ENCODE data around the gene NCAN. TPM values are rescaled to one million over a fixed set of nuclear protein-coding genes. Genes with fewer than 3 reads are reported as not detected.

Gene NCAN
- total and polyA plus RNA-seq, 2 of the 8 experiments (the other 6 are each of a cell fraction or from before 2014, with no cell fraction given) = 2.7 TPM

DNA sequence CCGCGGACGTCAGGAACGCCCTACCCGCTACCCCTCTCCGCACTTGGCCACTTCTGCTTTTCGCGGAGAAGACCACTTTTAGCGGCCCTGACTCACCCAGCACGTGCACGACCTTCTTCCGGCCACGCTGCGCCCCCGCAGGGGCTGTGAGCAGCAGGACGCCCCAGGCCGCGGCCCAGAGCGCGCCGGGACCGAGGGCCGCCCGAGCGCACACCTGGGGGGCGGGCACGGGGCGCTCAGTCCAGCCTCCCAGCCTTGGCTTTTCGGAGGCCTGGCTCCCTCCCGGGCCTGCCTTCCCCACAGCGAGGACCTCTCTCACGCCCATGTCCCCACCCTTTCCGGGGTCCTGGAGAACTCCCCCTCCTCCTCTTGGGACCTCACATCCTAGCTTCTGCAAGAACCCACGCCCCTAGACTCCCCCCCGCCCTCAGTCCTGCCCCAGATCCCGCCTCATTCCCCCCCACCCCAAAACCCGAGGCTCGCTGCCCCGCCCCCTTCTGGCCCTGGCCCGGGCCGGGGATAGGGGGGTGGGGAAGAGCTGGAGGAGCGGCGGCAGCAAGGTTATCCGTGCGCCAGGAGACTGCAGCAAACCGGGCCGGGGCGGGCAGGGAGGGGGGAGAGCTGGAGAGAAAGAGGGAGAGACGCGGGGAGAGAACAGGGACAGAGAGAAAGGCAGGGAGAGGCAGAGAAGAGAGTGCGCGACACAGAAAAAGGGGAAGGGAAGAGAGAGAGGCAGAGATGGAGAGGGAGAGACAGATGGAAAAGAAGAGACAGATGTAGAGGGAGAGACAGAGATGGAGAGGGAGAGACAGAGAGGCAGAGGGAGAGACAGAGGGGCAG is 49.8 kb downstream of the NCAN start:
- POLR2A ChIA-PET (ENCODE audit: partially characterized antibody) = interaction anchor here (0.8 kb wide), 1 partner anchor 69 kb away, joined by 4 read pairs; the partner anchor contains the start of genes BORCS8 and RFXANK
- Histone ChIP-seq H4K8ac (ENCODE audit: extremely low read depth, insufficient read depth, low read length) (peak overlapping the region; percentile 82), H3K36me3 (ENCODE audit: control insufficient read depth in 2 of 4, insufficient read depth in 4 of 4, low read length in 3 of 4) (peaks cover 0 to 10% (median 0%) of the 10 kb centered on the region in 4 experiments; a peak in 1 of 8 replicates), H3K9ac (replicated peaks in 1 of 4; ENCODE audit: extremely low read depth in 1 of 4, low read depth in 3 of 4, low read length in 3 of 4) (peak overlapping the region in 2 of 4 experiments; percentile 22 to 58; a peak in 3 of 7 replicates), H3K4me2 (ENCODE audit: insufficient read depth in 1 of 2, low read depth in 2 of 2, low read length in 2 of 2) (peak overlapping the region; percentile 99 to 100), H3K4ac (replicated peaks; ENCODE audit: insufficient read length, low read depth, low read length) (no peak overlapping the region), H3K27ac (ENCODE audit: low read depth, low read length) (peak overlapping the region; percentile 52; the same call in 1 of the 2 replicates), H2BK20ac (ENCODE audit: low read length) (no peak overlapping the region; the same call in 1 of the 2 replicates), H3K4me3 (ENCODE audit: extremely low read depth in 1 of 4, insufficient read depth in 2 of 4, low read depth in 3 of 4, low read length in 4 of 4) (peak overlapping the region; percentile 55 to 88 (median 60)), H3K79me2 (ENCODE audit: control insufficient read depth in 1 of 2, insufficient read depth in 2 of 2, low read length in 2 of 2) (no peaks in the 10 kb centered on the region), H3K23ac (ENCODE audit: insufficient read length) (no peak overlapping the region), H2BK15ac (ENCODE audit: low read length) (peak overlapping the region; percentile 92; the same call in 1 of the 2 replicates), H3K14ac (ENCODE audit: insufficient read length) (no peak overlapping the region), H2AK5ac (ENCODE audit: low read depth, low read length) (no peak overlapping the region), H3K18ac (ENCODE audit: extremely low read depth, low read length) (peak overlapping the region; percentile 48; the same call in 1 of the 2 replicates), H3K9me3 (ENCODE audit: insufficient read depth in 2 of 2, low read depth in 1 of 2, low read length in 1 of 2) (no peaks in the 10 kb centered on the region), H4K91ac (replicated peaks; ENCODE audit: insufficient read length, low read length) (no peak overlapping the region), H3K79me1 (ENCODE audit: low read depth, low read length) (peaks cover 6% of the 10 kb centered on the region), H2BK120ac (replicated peaks; ENCODE audit: low read depth, low read length) (no peak overlapping the region), H4K20me1 (replicated peaks in 1 of 2; ENCODE audit: control insufficient read depth in 1 of 2, insufficient read depth in 2 of 2, low read length in 2 of 2) (no peaks in the 10 kb centered on the region), H3K56ac (replicated peaks; ENCODE audit: insufficient read length, low read depth, low read length) (no peak overlapping the region), H2AFZ (ENCODE audit: low read length) (peak overlapping the region; percentile 91), H3K4me1 (replicated peaks in 1 of 4; ENCODE audit: control insufficient read depth in 3 of 4, insufficient read depth in 4 of 4, low read length in 3 of 4) (peaks cover 0 to 17% (median 10%) of the 10 kb centered on the region in 4 experiments; a peak in 6 of 7 replicates), H2BK5ac (ENCODE audit: low read depth, low read length) (peak overlapping the region; percentile 21; the same call in 1 of the 2 replicates), H2BK12ac (ENCODE audit: low read depth, low read length) (peak overlapping the region; percentile 80; the same call in 1 of the 2 replicates), H3K23me2 (ENCODE audit: low read depth, low read length) (peaks cover 21% of the 10 kb centered on the region; the same call in 1 of the 2 replicates), H3K27me3 (replicated peaks in 1 of 4; ENCODE audit: control insufficient read depth in 3 of 4, extremely low read depth in 1 of 4, insufficient read depth in 3 of 4, low read length in 3 of 4) (peaks cover 3 to 23% (median 15%) of the 10 kb centered on the region in 4 experiments), H4K5ac (ENCODE audit: insufficient read length, low read depth, low read length) (peak overlapping the region; percentile 6)
- DNase-seq (ENCODE audit: low read depth in 1 of 2, low spot score in 2 of 2) (peak; percentile 53 to 83), FAIRE-seq (no peak)
- CTCF ChIA-PET (ENCODE audit: partially characterized antibody) = interaction anchor here (1.0 to 1.6 kb wide), 2 partner anchors 42 to 67 kb away, joined by 3 read pairs; no protein-coding TSS in a partner anchor
- 2% methylated on average over 29 of the region's 52 CpGs; no CpG with 5 or more reads in 1 of the 2 experiments for WGBS, 2 experiments (ENCODE audit: extremely low coverage in 1 of 2, insufficient coverage in 1 of 2, insufficient read length in 1 of 2, insufficient replicate concordance in 2 of 2, low coverage in 1 of 2, low lambda C conversion rate in 2 of 2, missing lambda C conversion rate in 1 of 2)
- TF ChIP-seq, protein P1, sequence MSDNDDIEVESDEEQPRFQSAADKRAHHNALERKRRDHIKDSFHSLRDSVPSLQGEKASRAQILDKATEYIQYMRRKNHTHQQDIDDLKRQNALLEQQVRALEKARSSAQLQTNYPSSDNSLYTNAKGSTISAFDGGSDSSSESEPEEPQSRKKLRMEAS (IDR thresholded peaks at IDR 0.05) = peak; percentile 90
- peak; percentile 40; the same call in 1 of the 2 replicates for TF ChIP-seq RBBP5 (IDR thresholded peaks at IDR 0.05; ENCODE audit: borderline replicate concordance, low read depth, low read length)
- no peak; a peak in 1 of 3 replicates for TF ChIP-seq POLR2A (IDR thresholded peaks at IDR 0.05; ENCODE audit: control extremely low read depth in 1 of 2, low read depth in 2 of 2, low read length in 2 of 2)
- TF ChIP-seq KDM4A (IDR thresholded peaks at IDR 0.05; ENCODE audit: low read depth, low read length, severe bottlenecking) = peak; percentile 84
- peak; percentile 35; the same call in 1 of the 2 replicates for TF ChIP-seq SUZ12 (IDR thresholded peaks at IDR 0.05; ENCODE audit: low read length)
- TF ChIP-seq, protein P2, sequence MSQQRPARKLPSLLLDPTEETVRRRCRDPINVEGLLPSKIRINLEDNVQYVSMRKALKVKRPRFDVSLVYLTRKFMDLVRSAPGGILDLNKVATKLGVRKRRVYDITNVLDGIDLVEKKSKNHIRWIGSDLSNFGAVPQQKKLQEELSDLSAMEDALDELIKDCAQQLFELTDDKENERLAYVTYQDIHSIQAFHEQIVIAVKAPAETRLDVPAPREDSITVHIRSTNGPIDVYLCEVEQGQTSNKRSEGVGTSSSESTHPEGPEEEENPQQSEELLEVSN (IDR thresholded peaks at IDR 0.05) = peak; percentile 68
- TF ChIP-seq EGR1 (IDR thresholded peaks at IDR 0.05; ENCODE audit: borderline replicate concordance, low read depth, low read length) = peak; percentile 69
- peak; percentile 14; the same call in 1 of the 2 replicates for TF ChIP-seq PHF8 (conservative IDR thresholded peaks at IDR 0.05; ENCODE audit: low read depth, low read length)
- TF ChIP-seq RFX5 (IDR thresholded peaks at IDR 0.05; ENCODE audit: borderline replicate concordance, low read depth, low read length) = no peak
